AG10803 (cell line): Measurements from ENCODE around the gene GALNT4.
A peak's percentile ranks its signal among the peaks of the same experiment; 100 is the strongest.

Source experiments
- DNase-seq: peaks from one replicate; pipeline ENCODE4 v3.0.0; 2010; ENCODE audit warnings: low read depth
- H3K4me3 ChIP-seq: 2 replicates; pipeline ENCODE4 v1.5.1; 2011; ENCODE audit warnings: mild to moderate bottlenecking, low read length, control low read depth
- TF ChIP-seq, protein P1 (sequence below): conservative IDR thresholded peaks from 2 replicates; pipeline ENCODE4 v1.5.1; 2011; ENCODE audit warnings: mild to moderate bottlenecking, low read length, control low read depth, inconsistent platforms

The GALNT4 gene

DNA sequence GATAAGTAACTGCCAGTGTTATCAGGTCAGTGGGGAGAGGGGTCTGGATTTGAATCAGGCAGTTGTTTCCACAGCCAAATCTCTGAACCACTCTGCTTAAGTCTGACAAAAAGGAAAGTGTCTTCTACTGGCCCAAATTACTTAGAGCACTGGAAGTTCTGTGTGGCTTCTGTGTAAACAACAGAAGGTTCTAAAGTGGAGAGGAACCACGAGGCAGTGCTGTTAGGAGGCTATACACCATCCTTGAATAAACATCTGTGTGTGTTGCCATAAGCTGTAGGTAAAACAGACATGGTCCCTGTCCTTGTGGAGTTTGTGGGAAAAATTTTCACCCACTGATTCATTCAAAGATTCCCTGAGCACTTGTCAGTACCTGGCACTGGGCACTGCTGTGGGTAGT is 50.0 kb downstream of the GALNT4 start:
- DNase-seq = peak; percentile 4
- no peak overlapping the region for H3K4me3 ChIP-seq
- TF ChIP-seq, protein P1, sequence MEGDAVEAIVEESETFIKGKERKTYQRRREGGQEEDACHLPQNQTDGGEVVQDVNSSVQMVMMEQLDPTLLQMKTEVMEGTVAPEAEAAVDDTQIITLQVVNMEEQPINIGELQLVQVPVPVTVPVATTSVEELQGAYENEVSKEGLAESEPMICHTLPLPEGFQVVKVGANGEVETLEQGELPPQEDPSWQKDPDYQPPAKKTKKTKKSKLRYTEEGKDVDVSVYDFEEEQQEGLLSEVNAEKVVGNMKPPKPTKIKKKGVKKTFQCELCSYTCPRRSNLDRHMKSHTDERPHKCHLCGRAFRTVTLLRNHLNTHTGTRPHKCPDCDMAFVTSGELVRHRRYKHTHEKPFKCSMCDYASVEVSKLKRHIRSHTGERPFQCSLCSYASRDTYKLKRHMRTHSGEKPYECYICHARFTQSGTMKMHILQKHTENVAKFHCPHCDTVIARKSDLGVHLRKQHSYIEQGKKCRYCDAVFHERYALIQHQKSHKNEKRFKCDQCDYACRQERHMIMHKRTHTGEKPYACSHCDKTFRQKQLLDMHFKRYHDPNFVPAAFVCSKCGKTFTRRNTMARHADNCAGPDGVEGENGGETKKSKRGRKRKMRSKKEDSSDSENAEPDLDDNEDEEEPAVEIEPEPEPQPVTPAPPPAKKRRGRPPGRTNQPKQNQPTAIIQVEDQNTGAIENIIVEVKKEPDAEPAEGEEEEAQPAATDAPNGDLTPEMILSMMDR = no peak
